HEK293 (cell line): Measurements from ENCODE around the gene CDC25A.

Experiments
- ZBTB8A ChIP-seq: fragments of 450-650 bp; formaldehyde crosslinking; IDR thresholded peaks from 2 replicates; pipeline ENCODE4 v1.5.1; 2016; ENCODE audit warnings: missing biosample characterization, missing genetic modification characterization
- ZNF621 ChIP-seq: fragments of 450-650 bp; formaldehyde crosslinking; IDR thresholded peaks from 2 replicates; pipeline ENCODE4 v1.5.1; 2017; ENCODE audit warnings: missing biosample characterization, missing genetic modification characterization
- ZNF791 ChIP-seq: fragments of 450-650 bp; formaldehyde crosslinking; IDR thresholded peaks from 2 replicates; pipeline ENCODE4 v1.5.1; 2016; ENCODE audit warnings: missing biosample characterization, missing genetic modification characterization
- TF ChIP-seq, protein P1 (sequence below): fragments of 450-650 bp; formaldehyde crosslinking; IDR thresholded peaks from 2 replicates; pipeline ENCODE4 v1.5.1; 2016; ENCODE audit warnings: missing biosample characterization, missing genetic modification characterization
- TF ChIP-seq, protein P2 (sequence below): fragments of 450-650 bp; formaldehyde crosslinking; IDR thresholded peaks from 2 replicates; pipeline ENCODE4 v1.5.1; 2017; ENCODE audit warnings: missing biosample characterization, missing genetic modification characterization

DNA sequence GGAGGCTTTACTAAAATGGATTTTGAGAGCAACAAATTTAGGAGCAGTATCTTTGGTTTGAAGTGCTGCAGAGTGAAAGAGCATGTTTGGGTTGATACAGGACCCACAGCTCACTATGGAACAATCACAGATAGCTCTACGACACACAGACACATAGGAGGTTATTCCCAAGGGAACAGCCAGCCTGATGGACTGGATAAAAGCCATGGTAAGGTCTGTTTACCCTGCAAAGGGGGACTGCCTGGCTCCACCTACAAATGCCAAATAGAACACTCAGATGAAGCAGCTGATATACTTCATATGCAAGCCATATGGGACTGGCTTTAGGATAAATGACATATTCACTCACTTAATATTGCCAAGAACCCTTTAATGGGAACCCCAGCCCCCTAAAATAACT lies 75.4 kb downstream of the CDC25A start:
- TF ChIP-seq, protein P1, sequence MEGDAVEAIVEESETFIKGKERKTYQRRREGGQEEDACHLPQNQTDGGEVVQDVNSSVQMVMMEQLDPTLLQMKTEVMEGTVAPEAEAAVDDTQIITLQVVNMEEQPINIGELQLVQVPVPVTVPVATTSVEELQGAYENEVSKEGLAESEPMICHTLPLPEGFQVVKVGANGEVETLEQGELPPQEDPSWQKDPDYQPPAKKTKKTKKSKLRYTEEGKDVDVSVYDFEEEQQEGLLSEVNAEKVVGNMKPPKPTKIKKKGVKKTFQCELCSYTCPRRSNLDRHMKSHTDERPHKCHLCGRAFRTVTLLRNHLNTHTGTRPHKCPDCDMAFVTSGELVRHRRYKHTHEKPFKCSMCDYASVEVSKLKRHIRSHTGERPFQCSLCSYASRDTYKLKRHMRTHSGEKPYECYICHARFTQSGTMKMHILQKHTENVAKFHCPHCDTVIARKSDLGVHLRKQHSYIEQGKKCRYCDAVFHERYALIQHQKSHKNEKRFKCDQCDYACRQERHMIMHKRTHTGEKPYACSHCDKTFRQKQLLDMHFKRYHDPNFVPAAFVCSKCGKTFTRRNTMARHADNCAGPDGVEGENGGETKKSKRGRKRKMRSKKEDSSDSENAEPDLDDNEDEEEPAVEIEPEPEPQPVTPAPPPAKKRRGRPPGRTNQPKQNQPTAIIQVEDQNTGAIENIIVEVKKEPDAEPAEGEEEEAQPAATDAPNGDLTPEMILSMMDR (tag by site-specific recombination): no peak
- TF ChIP-seq ZNF791: no peak
- TF ChIP-seq ZBTB8A (tag by site-specific recombination): no peak
- TF ChIP-seq, protein P2, sequence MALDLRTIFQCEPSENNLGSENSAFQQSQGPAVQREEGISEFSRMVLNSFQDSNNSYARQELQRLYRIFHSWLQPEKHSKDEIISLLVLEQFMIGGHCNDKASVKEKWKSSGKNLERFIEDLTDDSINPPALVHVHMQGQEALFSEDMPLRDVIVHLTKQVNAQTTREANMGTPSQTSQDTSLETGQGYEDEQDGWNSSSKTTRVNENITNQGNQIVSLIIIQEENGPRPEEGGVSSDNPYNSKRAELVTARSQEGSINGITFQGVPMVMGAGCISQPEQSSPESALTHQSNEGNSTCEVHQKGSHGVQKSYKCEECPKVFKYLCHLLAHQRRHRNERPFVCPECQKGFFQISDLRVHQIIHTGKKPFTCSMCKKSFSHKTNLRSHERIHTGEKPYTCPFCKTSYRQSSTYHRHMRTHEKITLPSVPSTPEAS (tag by site-specific recombination): no peak
- TF ChIP-seq ZNF621 (tag by site-specific recombination): no peak
